ENCODE results near the gene NRAP. TPM values are rescaled to one million over a fixed set of nuclear protein-coding genes. Genes with fewer than 3 reads are reported as not detected.

Gene NRAP
- not detected for total RNA-seq (2013)
- polyA plus RNA-seq (not detected), polyA minus RNA-seq (not detected in 2 replicates), total RNA-seq (0 to 2.9 (median 0.04) reads per million in 11 experiments)

GRCh38 chr10:113663908-113664307 lies at the start of gene NRAP:
Gene NRAP, minus strand, starts transcription at chr10:113664041. Its CDS starts 159 bp downstream, at chr10:113663882.
- Mint-ChIP-seq H3K36me3 (no peaks in the 10 kb centered on the region), H3K4me3 (no peak within 1 kb of the TSS), H3K9me3 (peaks cover 0 to 1% (median 0%) of the 10 kb centered on the region in 7 donors)

GRCh38 chr10:113713640-113713982 lies 49.8 kb upstream of the NRAP start:
- Histone ChIP-seq H3K4me1 (ENCODE audit: control insufficient read depth in 1 of 2, insufficient read depth in 2 of 2, low read length in 2 of 2) (peaks cover 3 to 9% of the 10 kb centered on the region in 2 donors), H3K9ac (ENCODE audit: insufficient read depth, low read length, poor library complexity, severe bottlenecking) (no peak overlapping the region), H3K27me3 (ENCODE audit: control insufficient read depth in 2 of 2, insufficient read depth in 2 of 2, low read length in 2 of 2) (no peaks in the 10 kb centered on the region), H4K20me1 (ENCODE audit: insufficient read depth, low read length) (peaks cover 9% of the 10 kb centered on the region), H3K4me3 (replicated peaks in 1 of 3; ENCODE audit: low read depth in 2 of 3, low read length in 3 of 3) (no peak overlapping the region), H3K4me2 (replicated peaks; ENCODE audit: extremely low read depth, low read length, poor library complexity, severe bottlenecking) (no peak overlapping the region), H3K27ac (ENCODE audit: low read depth in 1 of 2, low read length in 2 of 2) (no peak overlapping the region), H2AFZ (ENCODE audit: insufficient read depth, low read depth, low read length, poor library complexity, severe bottlenecking) (no peak overlapping the region), H3K9me3 (replicated peaks in 1 of 2; ENCODE audit: control insufficient read depth in 1 of 2, insufficient read depth in 1 of 2, low read length in 2 of 2) (no peaks in the 10 kb centered on the region), H3K36me3 (replicated peaks in 1 of 2; ENCODE audit: control insufficient read depth in 1 of 2, insufficient read depth in 2 of 2, low read length in 2 of 2) (peaks cover 0 to 15% of the 10 kb centered on the region in 2 donors), H3K79me2 (ENCODE audit: insufficient read depth, low read length) (no peaks in the 10 kb centered on the region)
- Mint-ChIP-seq H3K4me1 (peaks cover 12% of the 10 kb centered on the region), H3K9me3 (peaks cover 0 to 5% (median 0%) of the 10 kb centered on the region in 7 donors), H3K36me3 (peaks cover 18 to 26% of the 10 kb centered on the region in 2 donors), H3K27me3 (ENCODE audit: low read depth in 3 of 3) (no peaks in the 10 kb centered on the region), H3K27ac (no peak overlapping the region), H3K4me3 (no peak overlapping the region)
- TF ChIP-seq, protein P1, sequence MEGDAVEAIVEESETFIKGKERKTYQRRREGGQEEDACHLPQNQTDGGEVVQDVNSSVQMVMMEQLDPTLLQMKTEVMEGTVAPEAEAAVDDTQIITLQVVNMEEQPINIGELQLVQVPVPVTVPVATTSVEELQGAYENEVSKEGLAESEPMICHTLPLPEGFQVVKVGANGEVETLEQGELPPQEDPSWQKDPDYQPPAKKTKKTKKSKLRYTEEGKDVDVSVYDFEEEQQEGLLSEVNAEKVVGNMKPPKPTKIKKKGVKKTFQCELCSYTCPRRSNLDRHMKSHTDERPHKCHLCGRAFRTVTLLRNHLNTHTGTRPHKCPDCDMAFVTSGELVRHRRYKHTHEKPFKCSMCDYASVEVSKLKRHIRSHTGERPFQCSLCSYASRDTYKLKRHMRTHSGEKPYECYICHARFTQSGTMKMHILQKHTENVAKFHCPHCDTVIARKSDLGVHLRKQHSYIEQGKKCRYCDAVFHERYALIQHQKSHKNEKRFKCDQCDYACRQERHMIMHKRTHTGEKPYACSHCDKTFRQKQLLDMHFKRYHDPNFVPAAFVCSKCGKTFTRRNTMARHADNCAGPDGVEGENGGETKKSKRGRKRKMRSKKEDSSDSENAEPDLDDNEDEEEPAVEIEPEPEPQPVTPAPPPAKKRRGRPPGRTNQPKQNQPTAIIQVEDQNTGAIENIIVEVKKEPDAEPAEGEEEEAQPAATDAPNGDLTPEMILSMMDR (IDR thresholded peaks at IDR 0.05) = no peak
- intact Hi-C loops (cut with micrococcal nuclease) = no loop called here
- WGBS (ENCODE audit: insufficient coverage) = no CpG with 5 or more reads among the region's 2 CpGs
- DNase-seq = no peak

More at GRCh38 chr10:113663908-113664307, at the start of gene NRAP:
- no CpG with 5 or more reads among the region's 5 CpGs for WGBS (ENCODE audit: insufficient coverage)
- Histone ChIP-seq H3K9me3 (replicated peaks in 1 of 2; ENCODE audit: control insufficient read depth in 1 of 2, insufficient read depth in 1 of 2, low read length in 2 of 2) (no peaks in the 10 kb centered on the region), H3K4me3 (replicated peaks in 1 of 3; ENCODE audit: low read depth in 2 of 3, low read length in 3 of 3) (no peak within 1 kb of the TSS), H3K9ac (ENCODE audit: insufficient read depth, low read length, poor library complexity, severe bottlenecking) (no peak within 1 kb of the TSS), H2AFZ (ENCODE audit: insufficient read depth, low read depth, low read length, poor library complexity, severe bottlenecking) (no peak within 1 kb of the TSS), H3K79me2 (ENCODE audit: insufficient read depth, low read length) (no peaks in the 10 kb centered on the region), H3K36me3 (replicated peaks in 1 of 2; ENCODE audit: control insufficient read depth in 1 of 2, insufficient read depth in 2 of 2, low read length in 2 of 2) (no peaks in the 10 kb centered on the region), H3K27me3 (ENCODE audit: control insufficient read depth in 2 of 2, insufficient read depth in 2 of 2, low read length in 2 of 2) (no peaks in the 10 kb centered on the region), H3K4me2 (replicated peaks; ENCODE audit: extremely low read depth, low read length, poor library complexity, severe bottlenecking) (no peak within 1 kb of the TSS), H3K4me1 (ENCODE audit: control insufficient read depth in 1 of 2, insufficient read depth in 2 of 2, low read length in 2 of 2) (peaks cover 0 to 3% of the 10 kb centered on the region in 2 donors), H3K27ac (ENCODE audit: low read depth in 1 of 2, low read length in 2 of 2) (no peak within 1 kb of the TSS), H4K20me1 (ENCODE audit: insufficient read depth, low read length) (no peaks in the 10 kb centered on the region)
- Mint-ChIP-seq H3K27me3 (ENCODE audit: low read depth in 3 of 3) (peaks cover 2 to 3% (median 2%) of the 10 kb centered on the region in 3 donors), H3K4me1 (peaks cover 9% of the 10 kb centered on the region), H3K27ac (no peak within 1 kb of the TSS)
- intact Hi-C loops (cut with micrococcal nuclease) = no loop called here
- TF ChIP-seq, protein P1 (IDR thresholded peaks at IDR 0.05) = no peak
- DNase-seq = no peak
